Common myeloid progenitor, CD34-positive (primary cell): Measurements from ENCODE around the gene MAGI1.

Experiments
- CTCF ChIA-PET: fragments of 350-600 bp; sonication (Branson Sonifier 250); formaldehyde crosslinking; loops from one replicate; lab custom pipeline; 2021; ENCODE audit warnings: antibody characterized with exemption; lab: Charles Lee
- POLR2A ChIA-PET: fragments of 350-600 bp; sonication (Branson Sonifier 250); formaldehyde crosslinking; loops from one replicate; lab custom pipeline; 2021; ENCODE audit warnings: antibody characterized with exemption; lab: Charles Lee
- DNase-seq, 3 donors: peaks; one replicate each; pipeline versions ENCODE4 v3.0.0 to v3.0.0-alpha.2; 2013
- H3K27ac ChIP-seq, 2 experiments: 1 replicate in 1 of 2; 2 replicates in 1 of 2; pipeline ENCODE4 v1.7.0; 2013; ENCODE audit warnings: inconsistent platforms in 2 of 2, low read length in 2 of 2, mild to moderate bottlenecking in 2 of 2, low read depth in 1 of 2, moderate library complexity in 1 of 2; ENCODE audit not compliant: severe bottlenecking in 2 of 2, insufficient read depth in 1 of 2, poor library complexity in 1 of 2
- H3K27me3 ChIP-seq, 5 experiments: replicated peaks in 2 of 5; 1 replicate in 3 of 5; 2 replicates in 2 of 5; pipeline versions ENCODE4 v1.6.1 to v1.7.0; 2013; ENCODE audit warnings: low read length in 4 of 5, mild to moderate bottlenecking in 2 of 5, moderate library complexity in 2 of 5, inconsistent platforms in 1 of 5; ENCODE audit not compliant: insufficient read depth in 5 of 5, control insufficient read depth in 4 of 5
- H3K36me3 ChIP-seq, 4 experiments: 1 replicate in 2 of 4; 2 replicates in 2 of 4; pipeline versions ENCODE4 v1.6.1 to v1.7.0; 2013; ENCODE audit warnings: low read length in 3 of 4, control low read depth in 1 of 4, mild to moderate bottlenecking in 1 of 4; ENCODE audit not compliant: control insufficient read depth in 4 of 4, insufficient read depth in 4 of 4
- H3K4me1 ChIP-seq, 4 experiments: 1 replicate in 3 of 4; 2 replicates in 1 of 4; pipeline versions ENCODE4 v1.6.1 to v1.7.1; 2013; ENCODE audit warnings: low read length in 3 of 4, mild to moderate bottlenecking in 3 of 4, control low read depth in 1 of 4, inconsistent platforms in 1 of 4, moderate library complexity in 1 of 4; ENCODE audit not compliant: control insufficient read depth in 4 of 4, insufficient read depth in 4 of 4; ENCODE audit errors: control extremely low read depth in 1 of 4
- H3K4me3 ChIP-seq, 7 experiments: 1 replicate in 4 of 7; 2 replicates in 3 of 7; pipeline versions ENCODE4 v1.5.1 to v1.7.0; 2013; ENCODE audit warnings: mild to moderate bottlenecking in 7 of 7, low read length in 6 of 7, moderate library complexity in 6 of 7, inconsistent platforms in 2 of 7, low read depth in 2 of 7, control low read depth in 1 of 7; ENCODE audit not compliant: insufficient read depth in 4 of 7, control insufficient read depth in 1 of 7; ENCODE audit errors: extremely low read depth in 1 of 7
- H3K9me3 ChIP-seq, 5 experiments: 1 replicate in 4 of 5; 2 replicates in 1 of 5; pipeline versions ENCODE4 v1.6.1 to v1.7.1; 2013; ENCODE audit warnings: low read length in 4 of 5, mild to moderate bottlenecking in 2 of 5, inconsistent platforms in 1 of 5, low read depth in 1 of 5, moderate library complexity in 1 of 5; ENCODE audit not compliant: control insufficient read depth in 4 of 5, insufficient read depth in 2 of 5; ENCODE audit errors: control extremely low read depth in 1 of 5
- WGBS: methylation state at CpG from one replicate; pipeline ENCODE4 v1.1.5; 2013; ENCODE audit not compliant: insufficient coverage; 5-methylcytosine and 5-hydroxymethylcytosine counted together

Gene MAGI1

GRCh38 chr3:65793495-65794200 lies 245.1 kb downstream of the MAGI1 start:
- H3K4me3 ChIP-seq: no peak overlapping the region
- H3K27me3 ChIP-seq: peaks cover 0 to 2% (median 0%) of the 10 kb centered on the region in 5 experiments
- no peaks in the 10 kb centered on the region for H3K4me1 ChIP-seq
- H3K36me3 ChIP-seq: no peaks in the 10 kb centered on the region
- POLR2A ChIA-PET: no interaction called here
- DNase-seq: no peak
- CTCF ChIA-PET: no interaction called here
- H3K27ac ChIP-seq: no peak overlapping the region
- whole genome bisulfite sequencing: 57% methylated on average over 7 of the region's 8 CpGs
- no peaks in the 10 kb centered on the region for H3K9me3 ChIP-seq

- Histone ChIP-seq H3K4me1 (no peaks in the 10 kb centered on the region), H3K9me3 (no peaks in the 10 kb centered on the region), H3K27me3 (peaks cover 0 to 2% (median 0%) of the 10 kb centered on the region in 5 experiments), H3K27ac (no peak overlapping the region), H3K36me3 (no peaks in the 10 kb centered on the region), H3K4me3 (no peak overlapping the region)
- ChIA-PET POLR2A (interaction anchor here (0.5 to 0.7 kb wide), 2 partner anchors 156 to 1806 kb away, joined by 3 read pairs; no protein-coding TSS in a partner anchor), CTCF (interaction anchor here (1.0 kb wide), 1 partner anchor 350 kb away, joined by 3 read pairs; no protein-coding TSS in a partner anchor)
- no peak for DNase-seq
- WGBS: 100% methylated on average over 1 of the region's 2 CpGs
Observed at GRCh38 chr3:65788461-65788860, 250.3 kb downstream of the MAGI1 start.

GRCh38 chr3:65787827-65788226 lies 250.9 kb downstream of the MAGI1 start:
- H3K27ac ChIP-seq: no peak overlapping the region
- H3K27me3 ChIP-seq: peaks cover 0 to 2% (median 0%) of the 10 kb centered on the region in 5 experiments
- H3K4me3 ChIP-seq: no peak overlapping the region
- no peaks in the 10 kb centered on the region for H3K4me1 ChIP-seq
- POLR2A ChIA-PET: interaction anchor here (0.5 kb wide), 1 partner anchor 157 kb away, joined by 3 read pairs; no protein-coding TSS in a partner anchor
- H3K36me3 ChIP-seq: no peaks in the 10 kb centered on the region
- WGBS: 100% methylated on average over 1 of the region's 2 CpGs
- DNase-seq: no peak
- CTCF ChIA-PET: interaction anchor here (1.0 kb wide), 1 partner anchor 351 kb away, joined by 3 read pairs; no protein-coding TSS in a partner anchor
- H3K9me3 ChIP-seq: no peaks in the 10 kb centered on the region

GRCh38 chr3:65787340-65787739 lies 251.4 kb downstream of the MAGI1 start:
- WGBS: 83% methylated on average over 3 of the region's 5 CpGs
- H3K4me1 ChIP-seq: no peaks in the 10 kb centered on the region
- DNase-seq: no peak
- H3K9me3 ChIP-seq: no peaks in the 10 kb centered on the region
- H3K36me3 ChIP-seq: no peaks in the 10 kb centered on the region
- peaks cover 0 to 2% (median 0%) of the 10 kb centered on the region in 5 experiments for H3K27me3 ChIP-seq
- no peak overlapping the region for H3K4me3 ChIP-seq
- CTCF ChIA-PET: interaction anchor here (0.9 to 1.7 kb wide), 2 partner anchors 351 to 352 kb away, joined by 3 to 5 read pairs; no protein-coding TSS in a partner anchor
- H3K27ac ChIP-seq: no peak overlapping the region
- POLR2A ChIA-PET: no interaction called here

GRCh38 chr3:65786890-65787289 lies 251.8 kb downstream of the MAGI1 start:
- CTCF ChIA-PET: interaction anchor here (0.7 to 1.7 kb wide), 3 partner anchors 95 to 352 kb away, joined by 3 to 5 read pairs (median 5); no protein-coding TSS in a partner anchor
- POLR2A ChIA-PET: no interaction called here
- WGBS: 100% methylated on average over 2 of the region's 3 CpGs
- Histone ChIP-seq H3K9me3 (no peaks in the 10 kb centered on the region), H3K4me1 (no peaks in the 10 kb centered on the region), H3K4me3 (no peak overlapping the region), H3K27me3 (peaks cover 0 to 2% (median 0%) of the 10 kb centered on the region in 5 experiments), H3K27ac (no peak overlapping the region), H3K36me3 (no peaks in the 10 kb centered on the region)
- no peak for DNase-seq

- Histone ChIP-seq H3K27ac (no peak overlapping the region), H3K9me3 (no peaks in the 10 kb centered on the region), H3K27me3 (peaks cover 0 to 2% (median 0%) of the 10 kb centered on the region in 5 experiments), H3K4me1 (no peaks in the 10 kb centered on the region), H3K4me3 (no peak overlapping the region), H3K36me3 (no peaks in the 10 kb centered on the region)
- DNase-seq: peak; percentile 67 to 77 (median 70)
- no CpG with 5 or more reads among the region's 6 CpGs for WGBS
- ChIA-PET CTCF (interaction anchor here (0.6 to 1.0 kb wide), 2 partner anchors 22 to 354 kb away, joined by 3 to 4 read pairs; no protein-coding TSS in a partner anchor), POLR2A (no interaction called here)
Observed at GRCh38 chr3:65785065-65785645, 253.6 kb downstream of the MAGI1 start.

GRCh38 chr3:65783117-65783516 lies 255.6 kb downstream of the MAGI1 start:
- DNase-seq: no peak
- H3K4me1 ChIP-seq: no peaks in the 10 kb centered on the region
- POLR2A ChIA-PET: no interaction called here
- H3K27ac ChIP-seq: no peak overlapping the region
- H3K36me3 ChIP-seq: no peaks in the 10 kb centered on the region
- no peaks in the 10 kb centered on the region for H3K9me3 ChIP-seq
- CTCF ChIA-PET: interaction anchor here (0.6 kb wide), 1 partner anchor 1657 kb away, joined by 3 read pairs; no protein-coding TSS in a partner anchor
- WGBS: 94% methylated on average over 2 of the region's 3 CpGs
- no peak overlapping the region for H3K4me3 ChIP-seq
- H3K27me3 ChIP-seq: peaks cover 0 to 2% (median 0%) of the 10 kb centered on the region in 5 experiments
